Endothelial cell of umbilical vein (primary cell): ENCODE data around the gene RGL3.

Experiments
- CTCF ChIP-seq, 2 donors: IDR thresholded peaks; 1 replicate in 1 of 2; 2 replicates in 1 of 2; pipeline ENCODE4 v1.5.1; 2011; ENCODE audit warnings: low read length in 2 of 2, mild to moderate bottlenecking in 2 of 2, moderate library complexity in 2 of 2, control low read depth in 1 of 2, inconsistent platforms in 1 of 2, low read depth in 1 of 2; ENCODE audit not compliant: insufficient read depth in 1 of 2; ENCODE audit errors: extremely low read depth in 1 of 2
- EZH2 ChIP-seq: IDR thresholded peaks from 2 replicates; pipeline ENCODE4 v1.6.1; 2012; ENCODE audit warnings: borderline replicate concordance, low read depth, mild to moderate bottlenecking, moderate library complexity, low read length, inconsistent platforms; ENCODE audit not compliant: severe bottlenecking
- FOS ChIP-seq: IDR thresholded peaks from 2 replicates; pipeline ENCODE4 v1.6.1; 2011; ENCODE audit warnings: mild to moderate bottlenecking, low read length, moderate library complexity, borderline replicate concordance; ENCODE audit not compliant: insufficient read depth
- MAX ChIP-seq: IDR thresholded peaks from 2 replicates; pipeline ENCODE4 v1.6.1; 2011; ENCODE audit not compliant: insufficient read depth, insufficient read length
- POLR2A ChIP-seq: IDR thresholded peaks from 2 replicates; pipeline ENCODE4 v1.6.1; 2012; ENCODE audit warnings: low read depth, mild to moderate bottlenecking, control low read depth, low read length

GRCh38 chr19:11463391-11463790 lies 44.3 kb upstream of the RGL3 start:
- TF ChIP-seq FOS (no peak), CTCF (IDR thresholded peaks at IDR 0.05; ENCODE audit: extremely low read depth in 1 of 2, insufficient read depth in 1 of 2, low read depth in 1 of 2, low read length in 2 of 2) (no peak), MAX (no peak), EZH2 (no peak), POLR2A (no peak)
